SK-N-SH treated with all-trans-retinoic acid at 6 μM for 48 hours (cell line): Measurements from ENCODE around the gene HDGF.

Experiments used
- ATAC-seq: fragments of 200-7000 bp; cut with Tn5 transposase; 3 replicates; pipeline ENCODE4 v1.9.1; 2020; ENCODE audit warnings: mild to moderate bottlenecking, moderate library complexity
- ARNTL ChIP-seq: fragments of 450-650 bp; formaldehyde crosslinking; IDR thresholded peaks from 2 replicates; pipeline ENCODE4 v1.5.0; 2020; ENCODE audit warnings: low read depth, mild to moderate bottlenecking, moderate library complexity, borderline replicate concordance
- BACH2 ChIP-seq: fragments of 250-450 bp; sonication (Bioruptor Pico); IDR thresholded peaks from 2 replicates; pipeline ENCODE4 v1.9.0; 2021; ENCODE audit warnings: mild to moderate bottlenecking, borderline replicate concordance
- CSDC2 ChIP-seq: fragments of 250-450 bp; sonication (Bioruptor Pico); IDR thresholded peaks from 2 replicates; pipeline ENCODE4 v1.5.0; 2020; ENCODE audit warnings: mild to moderate bottlenecking, moderate library complexity
- ESRRG ChIP-seq: fragments of 250-450 bp; sonication (Bioruptor Pico); IDR thresholded peaks from 2 replicates; pipeline ENCODE4 v1.6.1; 2021; ENCODE audit warnings: mild to moderate bottlenecking
- GLIS3 ChIP-seq: fragments of 250-450 bp; sonication (Bioruptor Pico); IDR thresholded peaks from 2 replicates; pipeline ENCODE4 v1.5.0; 2020; ENCODE audit warnings: mild to moderate bottlenecking, moderate library complexity
- ISL1 ChIP-seq: fragments of 250-450 bp; sonication (Bioruptor Pico); IDR thresholded peaks from 2 replicates; pipeline ENCODE4 v2.1.2; 2022; ENCODE audit warnings: mild to moderate bottlenecking, moderate library complexity
- OSR1 ChIP-seq: fragments of 250-450 bp; sonication (Bioruptor Pico); IDR thresholded peaks from 2 replicates; pipeline ENCODE4 v1.8.0; 2022; ENCODE audit warnings: moderate library complexity, mild to moderate bottlenecking, inconsistent platforms
- PATZ1 ChIP-seq: fragments of 250-450 bp; sonication (Bioruptor Pico); IDR thresholded peaks from 2 replicates; pipeline ENCODE4 v1.8.0; 2020; ENCODE audit warnings: mild to moderate bottlenecking, moderate library complexity, borderline replicate concordance
- POU6F1 ChIP-seq: fragments of 250-450 bp; sonication (Bioruptor Pico); IDR thresholded peaks from 2 replicates; pipeline ENCODE4 v1.8.0; 2021; ENCODE audit warnings: low read depth, mild to moderate bottlenecking, moderate library complexity, borderline replicate concordance
- PPARA ChIP-seq: fragments of 250-450 bp; sonication (Bioruptor Pico); IDR thresholded peaks from 2 replicates; pipeline ENCODE4 v1.5.0; 2020; ENCODE audit warnings: mild to moderate bottlenecking, borderline replicate concordance
- SNAI2 ChIP-seq: fragments of 250-450 bp; sonication (Bioruptor Pico); IDR thresholded peaks from 2 replicates; pipeline ENCODE4 v1.5.0; 2020; ENCODE audit warnings: mild to moderate bottlenecking, moderate library complexity
- TCF4 ChIP-seq: fragments of 250-450 bp; sonication (Bioruptor Pico); IDR thresholded peaks from 2 replicates; pipeline ENCODE4 v1.8.0; 2021; ENCODE audit warnings: mild to moderate bottlenecking, moderate library complexity, borderline replicate concordance
- TOX ChIP-seq: fragments of 250-450 bp; sonication (Bioruptor Pico); IDR thresholded peaks from 2 replicates; pipeline ENCODE4 v1.8.0; 2021; ENCODE audit warnings: mild to moderate bottlenecking, moderate library complexity, borderline replicate concordance
- ZC3H10 ChIP-seq: fragments of 250-450 bp; sonication (Bioruptor Pico); IDR thresholded peaks from 2 replicates; pipeline ENCODE4 v1.5.1; 2021; ENCODE audit warnings: mild to moderate bottlenecking, moderate library complexity
- ZFP3 ChIP-seq: fragments of 250-450 bp; sonication (Bioruptor Pico); IDR thresholded peaks from 2 replicates; pipeline ENCODE4 v1.5.0; 2020; ENCODE audit warnings: mild to moderate bottlenecking, moderate library complexity
- ZFP30 ChIP-seq: fragments of 450-650 bp; formaldehyde crosslinking; IDR thresholded peaks from 2 replicates; pipeline ENCODE4 v1.5.0; 2022; ENCODE audit warnings: mild to moderate bottlenecking, moderate library complexity
- ZNF565 ChIP-seq: fragments of 450-650 bp; formaldehyde crosslinking; conservative IDR thresholded peaks from 2 replicates; pipeline ENCODE4 v1.5.0; 2020; ENCODE audit warnings: low read depth, mild to moderate bottlenecking, moderate library complexity
- ZNF70 ChIP-seq: fragments of 450-650 bp; formaldehyde crosslinking; IDR thresholded peaks from 2 replicates; pipeline ENCODE4 v1.5.0; 2020; ENCODE audit warnings: mild to moderate bottlenecking, moderate library complexity
- ZNF8 ChIP-seq: fragments of 450-650 bp; formaldehyde crosslinking; IDR thresholded peaks from 2 replicates; pipeline ENCODE4 v1.5.0; 2020; ENCODE audit warnings: mild to moderate bottlenecking, moderate library complexity
- TF ChIP-seq, protein P1 (sequence below): fragments of 250-450 bp; sonication (Bioruptor Pico); IDR thresholded peaks from 2 replicates; pipeline ENCODE4 v1.5.1; 2020; ENCODE audit warnings: low read depth, mild to moderate bottlenecking, moderate library complexity
- TF ChIP-seq, protein P2 (sequence below): fragments of 250-450 bp; sonication (Bioruptor Pico); IDR thresholded peaks from 2 replicates; pipeline ENCODE4 v1.5.1; 2021; ENCODE audit warnings: mild to moderate bottlenecking, moderate library complexity
- TF ChIP-seq, protein P3 (sequence below): fragments of 250-450 bp; sonication (Bioruptor Pico); IDR thresholded peaks from 2 replicates; pipeline ENCODE4 v1.5.0; 2020; ENCODE audit warnings: mild to moderate bottlenecking, moderate library complexity

The HDGF gene

DNA sequence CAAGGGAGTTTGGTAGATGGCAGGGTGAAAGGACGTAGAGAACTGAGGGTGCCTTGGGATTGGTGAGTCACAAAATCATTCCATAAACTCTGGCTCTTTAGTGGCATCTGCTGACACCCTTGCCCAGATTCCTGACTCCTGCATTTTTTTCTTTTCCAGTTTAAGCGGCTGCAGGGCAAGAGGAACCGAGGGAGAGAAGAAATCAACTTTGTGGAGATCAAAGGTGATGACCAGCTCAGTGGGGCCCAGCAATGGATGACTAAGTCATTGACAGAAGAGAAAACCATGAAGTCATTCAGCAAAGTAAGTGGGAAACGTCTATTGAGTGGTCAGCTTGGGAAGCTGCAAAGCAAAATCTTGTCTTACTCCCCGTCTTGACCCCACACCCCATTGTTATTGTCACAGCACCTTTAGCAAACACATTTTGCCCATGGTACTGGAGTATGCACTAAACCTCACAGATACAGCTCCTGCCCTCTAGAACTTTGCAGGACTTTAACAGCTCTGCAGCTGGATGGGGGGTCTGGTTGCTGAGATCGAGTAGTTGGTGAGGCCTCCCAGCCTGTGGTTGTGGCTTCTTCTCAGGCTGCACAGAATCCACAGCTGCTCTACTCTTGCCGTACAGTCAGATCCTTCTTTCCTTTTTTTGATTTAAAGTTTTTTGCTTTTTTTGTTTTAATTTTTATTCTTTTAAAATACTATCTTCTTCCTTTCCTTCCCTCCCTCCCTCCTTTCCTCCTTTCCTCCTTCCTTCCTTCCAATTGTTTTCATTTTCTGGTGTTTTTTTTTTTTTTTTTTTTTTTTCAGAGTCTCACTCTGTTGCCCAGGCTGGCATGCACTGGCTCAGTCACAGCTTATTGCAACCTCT is 43.3 kb upstream of the HDGF start:
- TF ChIP-seq TOX (CRISPR knock-in tag), result no peak
- no peak for TF ChIP-seq SNAI2 (CRISPR knock-in tag)
- no peak for TF ChIP-seq BACH2
- TF ChIP-seq, protein P1, sequence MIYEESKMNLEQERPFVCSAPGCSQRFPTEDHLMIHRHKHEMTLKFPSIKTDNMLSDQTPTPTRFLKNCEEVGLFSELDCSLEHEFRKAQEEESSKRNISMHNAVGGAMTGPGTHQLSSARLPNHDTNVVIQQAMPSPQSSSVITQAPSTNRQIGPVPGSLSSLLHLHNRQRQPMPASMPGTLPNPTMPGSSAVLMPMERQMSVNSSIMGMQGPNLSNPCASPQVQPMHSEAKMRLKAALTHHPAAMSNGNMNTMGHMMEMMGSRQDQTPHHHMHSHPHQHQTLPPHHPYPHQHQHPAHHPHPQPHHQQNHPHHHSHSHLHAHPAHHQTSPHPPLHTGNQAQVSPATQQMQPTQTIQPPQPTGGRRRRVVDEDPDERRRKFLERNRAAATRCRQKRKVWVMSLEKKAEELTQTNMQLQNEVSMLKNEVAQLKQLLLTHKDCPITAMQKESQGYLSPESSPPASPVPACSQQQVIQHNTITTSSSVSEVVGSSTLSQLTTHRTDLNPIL, result no peak
- TF ChIP-seq ESRRG (CRISPR knock-in tag), result no peak
- no peak for TF ChIP-seq CSDC2 (CRISPR knock-in tag)
- TF ChIP-seq POU6F1 (CRISPR knock-in tag), result no peak
- TF ChIP-seq TCF4 (CRISPR knock-in tag), result no peak
- TF ChIP-seq, protein P2, sequence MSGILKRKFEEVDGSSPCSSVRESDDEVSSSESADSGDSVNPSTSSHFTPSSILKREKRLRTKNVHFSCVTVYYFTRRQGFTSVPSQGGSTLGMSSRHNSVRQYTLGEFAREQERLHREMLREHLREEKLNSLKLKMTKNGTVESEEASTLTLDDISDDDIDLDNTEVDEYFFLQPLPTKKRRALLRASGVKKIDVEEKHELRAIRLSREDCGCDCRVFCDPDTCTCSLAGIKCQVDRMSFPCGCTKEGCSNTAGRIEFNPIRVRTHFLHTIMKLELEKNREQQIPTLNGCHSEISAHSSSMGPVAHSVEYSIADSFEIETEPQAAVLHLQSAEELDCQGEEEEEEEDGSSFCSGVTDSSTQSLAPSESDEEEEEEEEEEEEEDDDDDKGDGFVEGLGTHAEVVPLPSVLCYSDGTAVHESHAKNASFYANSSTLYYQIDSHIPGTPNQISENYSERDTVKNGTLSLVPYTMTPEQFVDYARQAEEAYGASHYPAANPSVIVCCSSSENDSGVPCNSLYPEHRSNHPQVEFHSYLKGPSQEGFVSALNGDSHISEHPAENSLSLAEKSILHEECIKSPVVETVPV (CRISPR knock-in tag), result no peak
- TF ChIP-seq ISL1 (CRISPR knock-in tag), result no peak
- TF ChIP-seq PATZ1, result no peak
- no peak for TF ChIP-seq ZNF8 (CRISPR knock-in tag)
- no peak for TF ChIP-seq ZNF565 (CRISPR knock-in tag)
- no peak for TF ChIP-seq ARNTL (CRISPR knock-in tag)
- TF ChIP-seq PPARA (CRISPR knock-in tag), result no peak
- no peak for TF ChIP-seq OSR1 (CRISPR knock-in tag)
- no peak for TF ChIP-seq ZFP30 (CRISPR knock-in tag)
- TF ChIP-seq ZFP3, result no peak
- no peak for TF ChIP-seq GLIS3

DNA sequence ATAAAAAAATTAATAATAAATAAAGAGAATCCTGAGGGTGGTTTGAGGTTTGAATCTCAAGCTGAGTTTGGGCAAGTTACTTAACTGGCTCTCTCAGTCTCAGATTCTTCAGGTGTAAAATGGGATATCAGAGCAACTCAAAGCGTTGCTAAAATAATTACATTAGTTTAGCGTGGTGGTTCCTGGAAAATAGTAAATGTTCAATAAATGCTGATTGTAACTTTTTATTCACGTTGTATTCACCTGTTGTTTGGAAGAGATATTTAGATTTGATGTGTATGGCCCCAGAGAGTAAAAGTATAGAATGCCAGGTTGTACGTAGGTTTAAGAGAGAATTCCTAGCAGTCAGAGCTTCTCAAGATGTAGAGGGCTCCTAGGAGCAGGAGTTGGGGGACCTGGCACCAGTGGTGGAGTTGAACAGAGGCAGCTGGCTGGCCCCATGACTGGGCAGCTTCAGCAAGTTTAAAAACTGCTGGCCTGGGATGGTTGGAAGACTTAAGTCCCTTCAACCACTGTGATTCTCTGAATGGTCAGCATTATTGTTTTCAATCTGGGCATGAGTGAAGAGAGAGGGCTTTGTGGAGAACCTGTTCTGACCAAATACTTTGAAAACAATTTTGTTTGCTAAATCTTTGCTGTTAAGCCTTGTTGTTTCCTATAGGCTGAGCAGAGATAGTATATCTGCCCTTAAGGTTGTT is 38.3 kb upstream of the HDGF start:
- TF ChIP-seq PPARA (CRISPR knock-in tag) (no peak), CSDC2 (CRISPR knock-in tag) (no peak), ARNTL (CRISPR knock-in tag) (no peak), ZFP30 (CRISPR knock-in tag) (no peak), ESRRG (CRISPR knock-in tag) (no peak), SNAI2 (CRISPR knock-in tag) (no peak), ISL1 (CRISPR knock-in tag) (no peak), TOX (CRISPR knock-in tag) (no peak), ZNF565 (CRISPR knock-in tag) (no peak), ZC3H10 (CRISPR knock-in tag) (no peak), ZNF70 (CRISPR knock-in tag) (no peak), PATZ1 (no peak)
- TF ChIP-seq, protein P2 (CRISPR knock-in tag), result no peak
- TF ChIP-seq, protein P3, sequence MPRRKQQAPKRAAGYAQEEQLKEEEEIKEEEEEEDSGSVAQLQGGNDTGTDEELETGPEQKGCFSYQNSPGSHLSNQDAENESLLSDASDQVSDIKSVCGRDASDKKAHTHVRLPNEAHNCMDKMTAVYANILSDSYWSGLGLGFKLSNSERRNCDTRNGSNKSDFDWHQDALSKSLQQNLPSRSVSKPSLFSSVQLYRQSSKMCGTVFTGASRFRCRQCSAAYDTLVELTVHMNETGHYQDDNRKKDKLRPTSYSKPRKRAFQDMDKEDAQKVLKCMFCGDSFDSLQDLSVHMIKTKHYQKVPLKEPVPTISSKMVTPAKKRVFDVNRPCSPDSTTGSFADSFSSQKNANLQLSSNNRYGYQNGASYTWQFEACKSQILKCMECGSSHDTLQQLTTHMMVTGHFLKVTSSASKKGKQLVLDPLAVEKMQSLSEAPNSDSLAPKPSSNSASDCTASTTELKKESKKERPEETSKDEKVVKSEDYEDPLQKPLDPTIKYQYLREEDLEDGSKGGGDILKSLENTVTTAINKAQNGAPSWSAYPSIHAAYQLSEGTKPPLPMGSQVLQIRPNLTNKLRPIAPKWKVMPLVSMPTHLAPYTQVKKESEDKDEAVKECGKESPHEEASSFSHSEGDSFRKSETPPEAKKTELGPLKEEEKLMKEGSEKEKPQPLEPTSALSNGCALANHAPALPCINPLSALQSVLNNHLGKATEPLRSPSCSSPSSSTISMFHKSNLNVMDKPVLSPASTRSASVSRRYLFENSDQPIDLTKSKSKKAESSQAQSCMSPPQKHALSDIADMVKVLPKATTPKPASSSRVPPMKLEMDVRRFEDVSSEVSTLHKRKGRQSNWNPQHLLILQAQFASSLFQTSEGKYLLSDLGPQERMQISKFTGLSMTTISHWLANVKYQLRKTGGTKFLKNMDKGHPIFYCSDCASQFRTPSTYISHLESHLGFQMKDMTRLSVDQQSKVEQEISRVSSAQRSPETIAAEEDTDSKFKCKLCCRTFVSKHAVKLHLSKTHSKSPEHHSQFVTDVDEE (CRISPR knock-in tag), result no peak
- no peak for ATAC-seq

More for the DNA sequence above, 43.3 kb upstream of the HDGF start:
- ATAC-seq, result no peak
